Measurements from ENCODE around the gene WBP2. TPM values are rescaled to one million over a fixed set of nuclear protein-coding genes. Genes with fewer than 3 reads are reported as not detected.
A peak's percentile ranks its signal among the peaks of the same experiment; 100 is the strongest.
"Not testable (repeated sequence)": the region's sequence is repeated elsewhere in the genome, so short reads cannot be mapped to it uniquely, and the experiment has no call there.

WBP2 gene
- total RNA-seq, 4 donors from 2014 or later = 63.5 to 79.7 (median 71.0) TPM

GRCh38 chr17:75854101-75854748 is 910 bp downstream of the WBP2 start:
- no peaks in the 10 kb centered on the region for H3K27me3 ChIP-seq
- 24% methylated on average over 7 of the region's 7 CpGs for WGBS, 2 donors
- no peaks in the 10 kb centered on the region for H3K9me3 ChIP-seq
- peaks cover 0 to 67% (median 17%) of the 10 kb centered on the region in 4 donors for H3K4me1 ChIP-seq
- H3K36me3 ChIP-seq = peaks cover 0 to 35% (median 23%) of the 10 kb centered on the region in 3 donors
- TF ChIP-seq EP300 (IDR thresholded peaks at IDR 0.05) (peak in 1 of 2 donors; percentile 62), CTCF (IDR thresholded peaks at IDR 0.05) (peak in 1 of 5 experiments; percentile 6), POLR2A (IDR thresholded peaks at IDR 0.05) (peak; percentile 32 to 37)
- peak overlapping the region; percentile 91 to 99 (median 98) for H3K27ac ChIP-seq
- DNase-seq (ENCODE audit: low spot score in 2 of 2) = peak in 1 of 2 donors; percentile 42
- H3K4me3 ChIP-seq = peak overlapping the region; percentile 59 to 99 (median 81)

- 79 to 81% methylated on average over 7 of the region's 7 CpGs for WGBS, 2 donors
- Histone ChIP-seq H3K27ac (peak overlapping the region in 2 of 4 donors; percentile 91 to 96), H3K36me3 (peaks cover 0 to 43% (median 29%) of the 10 kb centered on the region in 3 donors), H3K4me3 (no peak overlapping the region), H3K9me3 (no peaks in the 10 kb centered on the region), H3K27me3 (no peaks in the 10 kb centered on the region), H3K4me1 (peaks cover 0 to 74% (median 17%) of the 10 kb centered on the region in 4 donors)
- DNase-seq (ENCODE audit: low spot score in 2 of 2) = no peak
- no peak for TF ChIP-seq EP300 (IDR thresholded peaks at IDR 0.05)
- no peak for TF ChIP-seq POLR2A (IDR thresholded peaks at IDR 0.05)
- no peak for TF ChIP-seq CTCF (IDR thresholded peaks at IDR 0.05)
These were observed 1.7 kb downstream of the WBP2 start for GRCh38 chr17:75853433-75853832.

- not testable (repeated sequence) for H3K27me3 ChIP-seq; H3K4me3 ChIP-seq; H3K9me3 ChIP-seq; DNase-seq (ENCODE audit: low spot score in 2 of 2)
- peak overlapping the region; percentile 21 to 83 (median 62) for H3K27ac ChIP-seq
- peaks cover 0 to 61% (median 46%) of the 10 kb centered on the region in 3 donors for H3K36me3 ChIP-seq
- WGBS, 2 donors = 84 to 89% methylated on average over 15 of the region's 15 CpGs
- H3K4me1 ChIP-seq = peaks cover 0 to 85% (median 17%) of the 10 kb centered on the region in 4 donors
These were observed 3.5 kb downstream of the WBP2 start for GRCh38 chr17:75851693-75851991.

GRCh38 chr17:75850928-75851692 is 4.0 kb downstream of the WBP2 start:
- no peak for DNase-seq (ENCODE audit: low spot score in 2 of 2)
- TF ChIP-seq EP300 (IDR thresholded peaks at IDR 0.05) (peak in 1 of 2 donors; percentile 15), POLR2A (IDR thresholded peaks at IDR 0.05) (no peak)
- WGBS, 2 donors = 66 to 75% methylated on average over 12 of the region's 12 CpGs
- H3K27ac ChIP-seq = peak overlapping the region; percentile 45 to 83 (median 64)
- H3K4me3 ChIP-seq = no peak overlapping the region
- peaks cover 0 to 85% (median 17%) of the 10 kb centered on the region in 4 donors for H3K4me1 ChIP-seq
- H3K27me3 ChIP-seq = no peaks in the 10 kb centered on the region
- H3K36me3 ChIP-seq = peaks cover 0 to 67% (median 51%) of the 10 kb centered on the region in 3 donors
- H3K9me3 ChIP-seq = no peaks in the 10 kb centered on the region

- no peaks in the 10 kb centered on the region for H3K27me3 ChIP-seq
- H3K4me3 ChIP-seq = no peak overlapping the region
- peak overlapping the region in 3 of 4 donors; percentile 20 to 79 (median 68) for H3K27ac ChIP-seq
- H3K4me1 ChIP-seq = peaks cover 0 to 97% (median 29%) of the 10 kb centered on the region in 4 donors
- peaks cover 0 to 78% (median 52%) of the 10 kb centered on the region in 3 donors for H3K36me3 ChIP-seq
- TF ChIP-seq CTCF (IDR thresholded peaks at IDR 0.05) (no peak), POLR2A (IDR thresholded peaks at IDR 0.05) (no peak), EP300 (IDR thresholded peaks at IDR 0.05) (no peak)
- 83 to 90% methylated on average over 9 of the region's 9 CpGs for WGBS, 2 donors
- no peaks in the 10 kb centered on the region for H3K9me3 ChIP-seq
- no peak for DNase-seq (ENCODE audit: low spot score in 2 of 2)
These were observed 5.4 kb downstream of the WBP2 start for GRCh38 chr17:75849724-75850123.

GRCh38 chr17:75849279-75849646 is 5.9 kb downstream of the WBP2 start:
- peak overlapping the region in 3 of 4 donors; percentile 20 to 79 (median 65) for H3K27ac ChIP-seq
- H3K9me3 ChIP-seq = no peaks in the 10 kb centered on the region
- WGBS, 2 donors = 82% methylated on average over 11 of the region's 11 CpGs
- no peak for TF ChIP-seq EP300 (IDR thresholded peaks at IDR 0.05)
- no peak for DNase-seq (ENCODE audit: low spot score in 2 of 2)
- no peaks in the 10 kb centered on the region for H3K27me3 ChIP-seq
- H3K4me3 ChIP-seq = no peak overlapping the region
- H3K36me3 ChIP-seq = peaks cover 0 to 78% (median 52%) of the 10 kb centered on the region in 3 donors
- peaks cover 0 to 98% (median 33%) of the 10 kb centered on the region in 4 donors for H3K4me1 ChIP-seq
